DOHH2 (cell line): ENCODE measurements around the gene NEK7.

Experiments
- CTCF ChIP-seq: fragments of 200-600 bp; sonication (generic); IDR thresholded peaks from one replicate; pipeline ENCODE4 v1.5.1; 2014; ENCODE audit warnings: antibody characterized with exemption, mild to moderate bottlenecking, low read depth, low read length; ENCODE audit not compliant: poor library complexity, severe bottlenecking
- EZH2phosphoT487 ChIP-seq: fragments of 200-600 bp; sonication (generic); IDR thresholded peaks from 2 replicates; pipeline ENCODE4 v1.6.1; 2017; ENCODE audit warnings: borderline replicate concordance, mild to moderate bottlenecking, antibody characterized with exemption, low read length, moderate library complexity, mixed read lengths

GRCh38 chr1:198320759-198321158 lies 164.0 kb downstream of the NEK7 start:
- TF ChIP-seq CTCF, result no peak
- no peak for TF ChIP-seq EZH2phosphoT487
